SU-DHL-6 (cell line): Measurements from ENCODE around the gene NEU4.

Experiments used
- H2AFZ ChIP-seq: fragments of 200-600 bp; sonication (generic); 2 replicates; pipeline ENCODE4 v1.6.1; 2014; ENCODE audit warnings: low read depth, mild to moderate bottlenecking, moderate library complexity, mixed read lengths, antibody characterized with exemption, low read length; ENCODE audit not compliant: severe bottlenecking
- H3F3A ChIP-seq: fragments of 200-600 bp; shearing (Covaris generic); 2 replicates; pipeline ENCODE4 v1.6.0; 2016; ENCODE audit warnings: antibody characterized with exemption, mild to moderate bottlenecking; ENCODE audit not compliant: insufficient read depth
- H3K27ac ChIP-seq: fragments of 200-600 bp; sonication (generic); 2 replicates; pipeline ENCODE4 v1.5.1; 2016; ENCODE audit warnings: low read depth, mild to moderate bottlenecking, low read length, moderate library complexity, mixed read lengths
- H3K27me3 ChIP-seq: fragments of 200-600 bp; sonication (generic), shearing (Covaris generic); 2 replicates; pipeline ENCODE4 v1.6.0; 2014; ENCODE audit warnings: mild to moderate bottlenecking, low read length
- H3K36me3 ChIP-seq: fragments of 200-600 bp; sonication (generic); 2 replicates; pipeline ENCODE4 v1.6.1; 2014; ENCODE audit warnings: mild to moderate bottlenecking, low read length, mixed read lengths
- H3K4me2 ChIP-seq: fragments of 300-600, 200-600 bp; shearing (Covaris generic), sonication (generic); 2 replicates; pipeline ENCODE4 v1.6.0; 2014; ENCODE audit warnings: low read length, low read depth, mild to moderate bottlenecking; ENCODE audit not compliant: poor library complexity, severe bottlenecking
- H3K4me3 ChIP-seq: fragments of 200-600 bp; sonication (generic); 2 replicates; pipeline ENCODE4 v1.5.1; 2014; ENCODE audit warnings: antibody characterized with exemption, low read length, mild to moderate bottlenecking, mixed read lengths; ENCODE audit not compliant: insufficient read depth, poor library complexity, severe bottlenecking
- H3K79me2 ChIP-seq: fragments of 200-600 bp; sonication (generic); 2 replicates; pipeline ENCODE4 v1.6.1; 2014; ENCODE audit warnings: mild to moderate bottlenecking, low read length, moderate library complexity; ENCODE audit not compliant: insufficient read depth
- H3K9ac ChIP-seq: fragments of 200-600 bp; sonication (generic); 2 replicates; pipeline ENCODE4 v1.7.0; 2014; ENCODE audit warnings: mild to moderate bottlenecking, low read length
- H3K9me2 ChIP-seq: fragments of 200-600 bp; sonication (generic); replicated peaks from 2 replicates; pipeline ENCODE4 v1.6.1; 2014; ENCODE audit warnings: low read length; ENCODE audit not compliant: insufficient read depth
- H3K9me3 ChIP-seq: fragments of 200-600 bp; sonication (generic); 2 replicates; pipeline ENCODE4 v1.6.1; 2014; ENCODE audit warnings: low read length, mixed read lengths; ENCODE audit not compliant: insufficient read depth
- H4K20me1 ChIP-seq: fragments of 200-600 bp; sonication (generic); 2 replicates; pipeline ENCODE4 v1.6.1; 2014; ENCODE audit warnings: low read depth, mild to moderate bottlenecking, antibody characterized with exemption, low read length, moderate library complexity, mixed read lengths
- EZH2phosphoT487 ChIP-seq: fragments of 200-600 bp; sonication (generic), shearing (Covaris generic); conservative IDR thresholded peaks from 2 replicates; pipeline ENCODE4 v1.6.1; 2018; ENCODE audit warnings: mild to moderate bottlenecking, antibody characterized with exemption, low read length, moderate library complexity, mixed read lengths
- TF ChIP-seq, protein P1 (sequence below): fragments of 200-600 bp; sonication (generic); IDR thresholded peaks from one replicate; pipeline ENCODE4 v1.5.1; 2017; ENCODE audit warnings: antibody characterized with exemption, mild to moderate bottlenecking, low read length, moderate library complexity; ENCODE audit not compliant: insufficient read depth, poor library complexity, severe bottlenecking

Gene NEU4

DNA sequence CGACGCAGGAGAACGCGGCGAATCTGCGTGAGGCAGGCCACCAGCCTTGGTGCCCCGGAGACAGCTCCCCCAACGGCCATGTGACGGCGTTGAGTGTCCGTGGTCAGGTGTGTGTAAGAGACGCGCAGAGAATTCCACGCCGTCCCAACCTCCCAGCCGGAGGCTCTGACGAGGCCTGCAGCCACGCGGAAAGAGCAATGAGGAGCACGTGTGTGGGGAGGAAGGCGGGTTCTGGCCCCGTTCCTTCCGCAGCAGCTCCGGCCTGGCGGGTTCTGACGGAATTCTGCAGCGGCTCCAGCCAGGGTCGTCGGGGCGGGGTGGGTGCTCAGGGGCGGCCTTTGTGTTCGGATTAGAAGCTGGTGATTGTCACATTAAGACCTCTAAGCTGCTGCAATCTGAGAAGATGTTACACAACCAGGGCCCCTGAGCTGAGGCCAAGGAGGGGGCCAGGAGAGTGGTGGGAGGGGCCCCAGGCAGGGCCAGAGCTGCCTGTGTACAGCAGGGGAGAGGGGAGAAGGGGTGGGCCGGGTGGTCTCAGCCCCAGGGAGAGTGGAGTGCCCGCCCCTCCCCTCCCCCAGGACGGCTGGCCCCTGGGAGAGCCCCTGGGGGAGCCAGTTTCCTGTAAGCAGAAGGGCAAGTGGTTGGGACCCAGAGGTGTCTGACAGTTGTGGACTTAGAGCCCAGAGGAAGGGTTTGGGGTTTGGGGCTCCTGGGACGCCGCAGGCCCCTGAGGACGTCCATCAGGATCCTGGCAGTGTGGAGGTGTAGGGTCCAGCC, 37.5 kb upstream of the NEU4 start:
- H3K36me3 ChIP-seq = no peaks in the 10 kb centered on the region
- H3K4me2 ChIP-seq = no peak overlapping the region
- no peaks in the 10 kb centered on the region for H4K20me1 ChIP-seq
- no peak overlapping the region for H3K27ac ChIP-seq
- no peaks in the 10 kb centered on the region for H3K27me3 ChIP-seq
- no peaks in the 10 kb centered on the region for H3K79me2 ChIP-seq
- no peak overlapping the region for H3K4me3 ChIP-seq
- H3K9ac ChIP-seq = no peak overlapping the region
- no peaks in the 10 kb centered on the region for H3K9me2 ChIP-seq
- no peaks in the 10 kb centered on the region for H3K9me3 ChIP-seq
- H3F3A ChIP-seq = no peaks in the 10 kb centered on the region
- H2AFZ ChIP-seq = no peak overlapping the region
- no peak for TF ChIP-seq EZH2phosphoT487
- TF ChIP-seq, protein P1, sequence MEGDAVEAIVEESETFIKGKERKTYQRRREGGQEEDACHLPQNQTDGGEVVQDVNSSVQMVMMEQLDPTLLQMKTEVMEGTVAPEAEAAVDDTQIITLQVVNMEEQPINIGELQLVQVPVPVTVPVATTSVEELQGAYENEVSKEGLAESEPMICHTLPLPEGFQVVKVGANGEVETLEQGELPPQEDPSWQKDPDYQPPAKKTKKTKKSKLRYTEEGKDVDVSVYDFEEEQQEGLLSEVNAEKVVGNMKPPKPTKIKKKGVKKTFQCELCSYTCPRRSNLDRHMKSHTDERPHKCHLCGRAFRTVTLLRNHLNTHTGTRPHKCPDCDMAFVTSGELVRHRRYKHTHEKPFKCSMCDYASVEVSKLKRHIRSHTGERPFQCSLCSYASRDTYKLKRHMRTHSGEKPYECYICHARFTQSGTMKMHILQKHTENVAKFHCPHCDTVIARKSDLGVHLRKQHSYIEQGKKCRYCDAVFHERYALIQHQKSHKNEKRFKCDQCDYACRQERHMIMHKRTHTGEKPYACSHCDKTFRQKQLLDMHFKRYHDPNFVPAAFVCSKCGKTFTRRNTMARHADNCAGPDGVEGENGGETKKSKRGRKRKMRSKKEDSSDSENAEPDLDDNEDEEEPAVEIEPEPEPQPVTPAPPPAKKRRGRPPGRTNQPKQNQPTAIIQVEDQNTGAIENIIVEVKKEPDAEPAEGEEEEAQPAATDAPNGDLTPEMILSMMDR = no peak

DNA sequence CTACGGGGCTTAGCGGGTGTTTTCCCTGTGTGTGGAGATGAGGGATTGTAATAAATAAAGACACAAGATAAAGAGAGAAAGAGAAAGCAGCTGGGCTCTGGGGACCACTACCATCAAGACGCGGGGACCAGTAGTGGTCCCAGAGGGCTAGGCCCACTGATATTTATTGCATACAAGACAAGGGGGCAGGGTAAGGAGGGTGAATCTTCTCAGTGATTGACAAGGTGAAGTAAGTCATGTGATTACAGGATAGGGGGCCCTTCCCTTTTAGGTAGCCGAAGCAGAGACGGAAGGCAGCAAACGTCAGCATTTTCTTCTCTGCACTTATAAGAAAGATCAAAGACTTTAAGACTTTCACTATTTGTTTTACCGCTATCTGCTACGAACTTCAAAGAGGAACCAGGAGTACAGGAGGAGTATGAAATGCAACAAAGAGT, 36.9 kb upstream of the NEU4 start:
- Histone ChIP-seq H3K27ac (no peak overlapping the region), H3K27me3 (no peaks in the 10 kb centered on the region), H3K4me3 (no peak overlapping the region), H3K9me3 (no peaks in the 10 kb centered on the region), H3K9me2 (no peaks in the 10 kb centered on the region), H2AFZ (no peak overlapping the region), H4K20me1 (no peaks in the 10 kb centered on the region), H3K79me2 (no peaks in the 10 kb centered on the region), H3K4me2 (no peak overlapping the region), H3K9ac (no peak overlapping the region), H3F3A (no peaks in the 10 kb centered on the region), H3K36me3 (no peaks in the 10 kb centered on the region)
- no peak for TF ChIP-seq EZH2phosphoT487
- TF ChIP-seq, protein P1 = no peak

DNA sequence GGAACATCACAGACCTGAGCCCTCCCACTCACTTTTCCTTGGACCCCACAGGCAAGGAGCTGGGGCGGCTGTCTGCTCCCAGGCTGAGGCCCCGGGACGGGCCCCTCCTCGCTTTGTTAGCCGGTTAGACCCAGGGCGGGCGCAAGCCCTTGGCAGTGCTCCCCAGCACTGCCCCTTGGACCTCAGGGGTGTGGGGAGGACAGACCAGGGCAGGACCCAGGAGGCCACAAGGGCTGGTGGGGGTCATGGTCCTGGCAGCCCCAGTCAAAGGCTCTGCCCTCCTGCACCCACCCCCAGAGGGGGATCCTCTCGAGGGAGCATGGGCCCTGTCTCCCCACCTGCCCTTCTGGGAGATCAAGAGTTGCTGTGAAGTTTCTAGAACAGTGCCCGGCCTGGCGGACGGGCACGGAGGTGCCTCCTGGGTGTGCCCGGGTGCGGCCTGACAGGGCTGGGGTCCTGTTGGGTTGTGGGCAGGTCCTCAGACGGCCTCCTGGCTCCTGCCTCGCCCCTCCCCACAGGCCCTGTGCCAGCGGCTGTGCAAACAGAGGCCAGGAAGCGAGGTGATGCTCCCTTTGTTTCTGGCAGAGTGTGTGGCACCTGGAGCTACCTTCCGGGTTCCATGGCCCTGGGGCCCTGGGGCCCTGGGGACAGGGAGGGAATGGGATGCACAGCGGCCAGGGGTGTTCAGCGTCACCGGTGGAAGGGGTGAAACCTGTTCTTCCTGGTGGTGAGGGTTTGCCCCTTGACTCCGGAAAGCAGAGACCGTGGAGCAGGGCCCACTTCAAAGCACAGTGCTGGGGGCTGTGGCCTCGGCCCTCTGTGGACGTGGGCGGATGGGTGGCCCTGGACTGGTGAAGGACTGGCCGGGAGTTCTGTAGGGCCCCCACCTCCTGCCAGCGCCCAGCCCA, 35.2 kb upstream of the NEU4 start:
- no peak overlapping the region for H3K27ac ChIP-seq
- no peaks in the 10 kb centered on the region for H3K36me3 ChIP-seq
- no peaks in the 10 kb centered on the region for H3K9me3 ChIP-seq

More for the DNA sequence above, 35.2 kb upstream of the NEU4 start:
- Histone ChIP-seq H3F3A (no peaks in the 10 kb centered on the region), H2AFZ (no peak overlapping the region), H3K79me2 (no peaks in the 10 kb centered on the region), H4K20me1 (no peaks in the 10 kb centered on the region), H3K4me2 (no peak overlapping the region), H3K9me2 (no peaks in the 10 kb centered on the region), H3K27me3 (no peaks in the 10 kb centered on the region), H3K9ac (no peak overlapping the region), H3K4me3 (no peak overlapping the region)
- TF ChIP-seq EZH2phosphoT487 = no peak
- TF ChIP-seq, protein P1 = no peak
